ENCODE data around the gene AGAP1. TPM values are rescaled to one million over a fixed set of nuclear protein-coding genes. Genes with fewer than 3 reads are reported as not detected.

AGAP1 gene
- total RNA-seq, 1 donor from 2014 or later, result 18.3 TPM

DNA sequence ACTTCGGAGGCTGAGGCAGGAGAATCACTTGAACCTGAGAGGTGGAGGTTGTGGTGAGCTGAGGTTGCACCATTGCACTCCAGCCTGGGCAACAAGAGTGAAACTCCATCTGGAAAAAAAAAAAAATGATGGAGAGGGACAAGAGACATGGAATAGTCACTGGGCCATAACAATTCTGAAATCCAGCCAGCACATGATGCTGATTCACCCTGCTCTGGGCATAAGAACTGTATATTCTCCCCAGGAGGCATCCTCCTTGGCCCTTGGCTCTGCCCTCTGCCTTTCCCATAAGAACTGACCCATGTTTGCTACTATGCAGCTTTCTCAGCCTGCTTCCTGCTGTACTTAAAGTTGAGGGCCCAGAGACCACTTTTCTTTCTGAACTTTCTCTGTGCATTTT lies 376.7 kb downstream of the AGAP1 start:
- H3K27me3 ChIP-seq (ENCODE audit: control insufficient read depth in 3 of 3, insufficient read depth in 3 of 3, low read length in 3 of 3), result no peaks in the 10 kb centered on the region
- H3K9me3 ChIP-seq (ENCODE audit: control insufficient read depth in 3 of 3, low read length in 3 of 3), result peaks cover 3% of the 10 kb centered on the region in 3 donors
- peaks cover 0 to 2% (median 0%) of the 10 kb centered on the region in 3 donors for H3K36me3 ChIP-seq (ENCODE audit: control insufficient read depth in 3 of 3, insufficient read depth in 3 of 3, low read length in 3 of 3)
- H3K9ac ChIP-seq (ENCODE audit: low read depth in 1 of 3, low read length in 3 of 3), result no peak overlapping the region
- no peak overlapping the region for H3K4me3 ChIP-seq (ENCODE audit: low read length in 3 of 3)
- H3K4me1 ChIP-seq (ENCODE audit: control insufficient read depth in 3 of 3, insufficient read depth in 3 of 3, low read length in 3 of 3), result peaks cover 0 to 4% (median 2%) of the 10 kb centered on the region in 3 donors
- H3K27ac ChIP-seq (ENCODE audit: low read depth, low read length), result no peak overlapping the region

DNA sequence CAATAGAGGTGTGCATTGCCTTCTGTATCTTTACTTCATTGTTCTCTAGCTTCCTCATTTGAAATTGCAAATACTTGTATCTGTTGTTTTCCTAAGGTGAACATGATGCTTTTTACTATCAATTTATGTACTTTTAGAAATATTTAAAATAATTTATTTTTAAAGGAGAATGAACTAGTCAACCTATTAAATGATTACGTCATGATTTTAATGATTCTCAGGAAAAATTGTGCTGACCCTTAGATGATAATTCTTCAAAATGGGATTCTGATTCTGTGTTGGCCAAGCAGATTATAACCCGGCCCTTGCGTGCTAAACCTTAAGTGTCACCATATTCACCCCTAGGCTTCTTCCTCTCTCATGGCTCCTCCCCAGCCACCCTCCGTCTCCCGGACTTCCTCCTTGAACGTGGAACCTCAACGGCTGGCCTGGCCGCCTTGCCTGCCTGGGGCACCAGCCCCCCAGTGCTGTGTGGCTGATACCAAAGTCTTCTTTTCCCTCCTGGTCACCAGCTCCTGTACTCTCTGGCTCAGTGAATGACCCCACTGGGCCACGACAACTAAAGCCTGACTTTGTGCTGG lies 382.3 kb downstream of the AGAP1 start:
- Histone ChIP-seq H3K9ac (ENCODE audit: low read depth in 1 of 3, low read length in 3 of 3) (no peak overlapping the region), H3K9me3 (ENCODE audit: control insufficient read depth in 3 of 3, low read length in 3 of 3) (no peaks in the 10 kb centered on the region), H3K27me3 (ENCODE audit: control insufficient read depth in 3 of 3, insufficient read depth in 3 of 3, low read length in 3 of 3) (no peaks in the 10 kb centered on the region), H3K4me3 (ENCODE audit: low read length in 3 of 3) (no peak overlapping the region), H3K4me1 (ENCODE audit: control insufficient read depth in 3 of 3, insufficient read depth in 3 of 3, low read length in 3 of 3) (no peaks in the 10 kb centered on the region), H3K36me3 (ENCODE audit: control insufficient read depth in 3 of 3, insufficient read depth in 3 of 3, low read length in 3 of 3) (no peaks in the 10 kb centered on the region), H3K27ac (ENCODE audit: low read depth, low read length) (no peak overlapping the region)

DNA sequence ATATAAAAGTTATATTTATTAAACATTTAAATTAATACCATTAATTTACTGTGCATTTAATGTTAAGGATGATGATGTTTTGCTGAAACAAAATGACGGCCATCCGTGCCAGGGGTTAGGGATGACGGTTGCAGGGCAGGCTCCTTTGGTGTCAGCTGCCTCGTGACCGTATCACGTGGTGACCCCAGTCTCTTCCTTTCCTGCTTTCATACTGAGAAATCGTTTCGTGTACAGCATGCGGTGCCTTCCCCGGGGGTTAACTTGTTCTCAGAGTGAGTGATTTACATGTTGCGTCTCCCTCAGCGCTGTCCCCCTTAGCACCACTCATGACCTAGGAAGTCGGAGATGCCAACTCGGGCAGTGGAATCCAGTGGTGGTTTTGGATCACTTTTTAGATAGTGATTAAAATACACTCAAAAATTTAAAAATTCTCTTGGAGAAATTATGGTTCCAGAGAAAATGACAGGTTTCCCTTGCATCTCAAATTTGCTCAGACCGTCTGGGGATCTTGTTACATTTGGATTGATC lies 383.5 kb downstream of the AGAP1 start:
- no peak overlapping the region for H3K9ac ChIP-seq (ENCODE audit: low read depth in 1 of 3, low read length in 3 of 3)
- H3K4me3 ChIP-seq (ENCODE audit: low read length in 3 of 3), result no peak overlapping the region
- H3K27ac ChIP-seq (ENCODE audit: low read depth, low read length), result no peak overlapping the region

GRCh38 chr2:235879116-235879515 lies 385.3 kb downstream of the AGAP1 start:
- Histone ChIP-seq H3K36me3 (ENCODE audit: control insufficient read depth in 3 of 3, insufficient read depth in 3 of 3, low read length in 3 of 3) (peaks cover 0 to 3% (median 0%) of the 10 kb centered on the region in 3 donors), H3K27me3 (ENCODE audit: control insufficient read depth in 3 of 3, insufficient read depth in 3 of 3, low read length in 3 of 3) (no peaks in the 10 kb centered on the region), H3K9me3 (ENCODE audit: control insufficient read depth in 3 of 3, low read length in 3 of 3) (no peaks in the 10 kb centered on the region), H3K4me3 (ENCODE audit: low read length in 3 of 3) (no peak overlapping the region), H3K9ac (ENCODE audit: low read depth in 1 of 3, low read length in 3 of 3) (no peak overlapping the region), H3K27ac (ENCODE audit: low read depth, low read length) (no peak overlapping the region), H3K4me1 (ENCODE audit: control insufficient read depth in 3 of 3, insufficient read depth in 3 of 3, low read length in 3 of 3) (no peaks in the 10 kb centered on the region)

More for the DNA sequence above, 383.5 kb downstream of the AGAP1 start:
- Histone ChIP-seq H3K4me1 (ENCODE audit: control insufficient read depth in 3 of 3, insufficient read depth in 3 of 3, low read length in 3 of 3) (no peaks in the 10 kb centered on the region), H3K27me3 (ENCODE audit: control insufficient read depth in 3 of 3, insufficient read depth in 3 of 3, low read length in 3 of 3) (no peaks in the 10 kb centered on the region), H3K36me3 (ENCODE audit: control insufficient read depth in 3 of 3, insufficient read depth in 3 of 3, low read length in 3 of 3) (no peaks in the 10 kb centered on the region), H3K9me3 (ENCODE audit: control insufficient read depth in 3 of 3, low read length in 3 of 3) (no peaks in the 10 kb centered on the region)

GRCh38 chr2:235883675-235884074 lies 389.8 kb downstream of the AGAP1 start:
- Histone ChIP-seq H3K36me3 (ENCODE audit: control insufficient read depth in 3 of 3, insufficient read depth in 3 of 3, low read length in 3 of 3) (peaks cover 0 to 7% (median 4%) of the 10 kb centered on the region in 3 donors), H3K27ac (ENCODE audit: low read depth, low read length) (no peak overlapping the region), H3K27me3 (ENCODE audit: control insufficient read depth in 3 of 3, insufficient read depth in 3 of 3, low read length in 3 of 3) (no peaks in the 10 kb centered on the region), H3K9ac (ENCODE audit: low read depth in 1 of 3, low read length in 3 of 3) (no peak overlapping the region), H3K9me3 (ENCODE audit: control insufficient read depth in 3 of 3, low read length in 3 of 3) (no peaks in the 10 kb centered on the region), H3K4me1 (ENCODE audit: control insufficient read depth in 3 of 3, insufficient read depth in 3 of 3, low read length in 3 of 3) (no peaks in the 10 kb centered on the region), H3K4me3 (ENCODE audit: low read length in 3 of 3) (no peak overlapping the region)

GRCh38 chr2:235889302-235889630 lies 395.4 kb downstream of the AGAP1 start:
- Histone ChIP-seq H3K27ac (ENCODE audit: low read depth, low read length) (no peak overlapping the region), H3K9ac (ENCODE audit: low read depth in 1 of 3, low read length in 3 of 3) (no peak overlapping the region), H3K4me3 (ENCODE audit: low read length in 3 of 3) (no peak overlapping the region), H3K4me1 (ENCODE audit: control insufficient read depth in 3 of 3, insufficient read depth in 3 of 3, low read length in 3 of 3) (no peaks in the 10 kb centered on the region), H3K36me3 (ENCODE audit: control insufficient read depth in 3 of 3, insufficient read depth in 3 of 3, low read length in 3 of 3) (peaks cover 3 to 12% (median 8%) of the 10 kb centered on the region in 3 donors), H3K27me3 (ENCODE audit: control insufficient read depth in 3 of 3, insufficient read depth in 3 of 3, low read length in 3 of 3) (no peaks in the 10 kb centered on the region), H3K9me3 (ENCODE audit: control insufficient read depth in 3 of 3, low read length in 3 of 3) (no peaks in the 10 kb centered on the region)

- Histone ChIP-seq H3K4me3 (ENCODE audit: low read length in 3 of 3) (no peak overlapping the region), H3K27ac (ENCODE audit: low read depth, low read length) (no peak overlapping the region), H3K36me3 (ENCODE audit: control insufficient read depth in 3 of 3, insufficient read depth in 3 of 3, low read length in 3 of 3) (peaks cover 3 to 11% (median 3%) of the 10 kb centered on the region in 3 donors), H3K9ac (ENCODE audit: low read depth in 1 of 3, low read length in 3 of 3) (no peak overlapping the region), H3K27me3 (ENCODE audit: control insufficient read depth in 3 of 3, insufficient read depth in 3 of 3, low read length in 3 of 3) (no peaks in the 10 kb centered on the region), H3K4me1 (ENCODE audit: control insufficient read depth in 3 of 3, insufficient read depth in 3 of 3, low read length in 3 of 3) (no peaks in the 10 kb centered on the region), H3K9me3 (ENCODE audit: control insufficient read depth in 3 of 3, low read length in 3 of 3) (no peaks in the 10 kb centered on the region)
These were observed 399.4 kb downstream of the AGAP1 start for GRCh38 chr2:235893129-235893698.

DNA sequence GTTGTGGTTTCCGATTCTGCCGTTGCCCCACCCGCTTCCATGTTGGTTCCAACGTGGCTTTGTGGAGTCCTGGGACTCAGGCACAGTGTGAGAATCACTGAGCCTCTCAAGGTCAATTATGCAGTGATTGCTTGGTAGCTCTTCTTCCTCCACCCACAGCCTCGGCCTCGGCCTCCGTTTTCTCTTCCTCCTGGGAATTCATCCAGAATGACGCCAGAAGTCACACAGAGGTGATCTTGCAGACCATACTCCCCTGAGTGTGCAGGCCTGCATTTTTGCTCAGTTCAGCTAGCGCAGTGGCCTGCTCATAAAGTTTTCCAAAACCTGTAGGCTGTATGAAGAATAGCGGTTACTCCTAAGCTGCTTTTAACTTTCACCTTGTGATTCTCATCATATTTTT lies 401.0 kb downstream of the AGAP1 start:
- H3K9ac ChIP-seq (ENCODE audit: low read depth in 1 of 3, low read length in 3 of 3), result no peak overlapping the region
- no peaks in the 10 kb centered on the region for H3K4me1 ChIP-seq (ENCODE audit: control insufficient read depth in 3 of 3, insufficient read depth in 3 of 3, low read length in 3 of 3)
- no peaks in the 10 kb centered on the region for H3K27me3 ChIP-seq (ENCODE audit: control insufficient read depth in 3 of 3, insufficient read depth in 3 of 3, low read length in 3 of 3)
- H3K27ac ChIP-seq (ENCODE audit: low read depth, low read length), result no peak overlapping the region
- no peak overlapping the region for H3K4me3 ChIP-seq (ENCODE audit: low read length in 3 of 3)
- H3K36me3 ChIP-seq (ENCODE audit: control insufficient read depth in 3 of 3, insufficient read depth in 3 of 3, low read length in 3 of 3), result peaks cover 3 to 11% (median 3%) of the 10 kb centered on the region in 3 donors
- H3K9me3 ChIP-seq (ENCODE audit: control insufficient read depth in 3 of 3, low read length in 3 of 3), result no peaks in the 10 kb centered on the region

- no peak overlapping the region for H3K4me3 ChIP-seq (ENCODE audit: low read length in 3 of 3)
- no peaks in the 10 kb centered on the region for H3K27me3 ChIP-seq (ENCODE audit: control insufficient read depth in 3 of 3, insufficient read depth in 3 of 3, low read length in 3 of 3)
- no peaks in the 10 kb centered on the region for H3K9me3 ChIP-seq (ENCODE audit: control insufficient read depth in 3 of 3, low read length in 3 of 3)
- peaks cover 0 to 11% (median 3%) of the 10 kb centered on the region in 3 donors for H3K36me3 ChIP-seq (ENCODE audit: control insufficient read depth in 3 of 3, insufficient read depth in 3 of 3, low read length in 3 of 3)
- H3K4me1 ChIP-seq (ENCODE audit: control insufficient read depth in 3 of 3, insufficient read depth in 3 of 3, low read length in 3 of 3), result no peaks in the 10 kb centered on the region
- no peak overlapping the region for H3K27ac ChIP-seq (ENCODE audit: low read depth, low read length)
- no peak overlapping the region for H3K9ac ChIP-seq (ENCODE audit: low read depth in 1 of 3, low read length in 3 of 3)
These were observed 402.2 kb downstream of the AGAP1 start for GRCh38 chr2:235896061-235896460.

- Histone ChIP-seq H3K4me3 (ENCODE audit: low read length in 3 of 3) (no peak overlapping the region), H3K27me3 (ENCODE audit: control insufficient read depth in 3 of 3, insufficient read depth in 3 of 3, low read length in 3 of 3) (no peaks in the 10 kb centered on the region), H3K9ac (ENCODE audit: low read depth in 1 of 3, low read length in 3 of 3) (no peak overlapping the region), H3K4me1 (ENCODE audit: control insufficient read depth in 3 of 3, insufficient read depth in 3 of 3, low read length in 3 of 3) (no peaks in the 10 kb centered on the region), H3K27ac (ENCODE audit: low read depth, low read length) (no peak overlapping the region), H3K9me3 (ENCODE audit: control insufficient read depth in 3 of 3, low read length in 3 of 3) (no peaks in the 10 kb centered on the region), H3K36me3 (ENCODE audit: control insufficient read depth in 3 of 3, insufficient read depth in 3 of 3, low read length in 3 of 3) (peaks cover 0 to 9% (median 3%) of the 10 kb centered on the region in 3 donors)
These were observed 404.1 kb downstream of the AGAP1 start for GRCh38 chr2:235897992-235898391.

All from skeletal muscle tissue (tissue), 4 donors.